Measurements from ENCODE around the gene BNIP3.
A peak's percentile ranks its signal among the peaks of the same experiment; 100 is the strongest.

The BNIP3 gene

DNA sequence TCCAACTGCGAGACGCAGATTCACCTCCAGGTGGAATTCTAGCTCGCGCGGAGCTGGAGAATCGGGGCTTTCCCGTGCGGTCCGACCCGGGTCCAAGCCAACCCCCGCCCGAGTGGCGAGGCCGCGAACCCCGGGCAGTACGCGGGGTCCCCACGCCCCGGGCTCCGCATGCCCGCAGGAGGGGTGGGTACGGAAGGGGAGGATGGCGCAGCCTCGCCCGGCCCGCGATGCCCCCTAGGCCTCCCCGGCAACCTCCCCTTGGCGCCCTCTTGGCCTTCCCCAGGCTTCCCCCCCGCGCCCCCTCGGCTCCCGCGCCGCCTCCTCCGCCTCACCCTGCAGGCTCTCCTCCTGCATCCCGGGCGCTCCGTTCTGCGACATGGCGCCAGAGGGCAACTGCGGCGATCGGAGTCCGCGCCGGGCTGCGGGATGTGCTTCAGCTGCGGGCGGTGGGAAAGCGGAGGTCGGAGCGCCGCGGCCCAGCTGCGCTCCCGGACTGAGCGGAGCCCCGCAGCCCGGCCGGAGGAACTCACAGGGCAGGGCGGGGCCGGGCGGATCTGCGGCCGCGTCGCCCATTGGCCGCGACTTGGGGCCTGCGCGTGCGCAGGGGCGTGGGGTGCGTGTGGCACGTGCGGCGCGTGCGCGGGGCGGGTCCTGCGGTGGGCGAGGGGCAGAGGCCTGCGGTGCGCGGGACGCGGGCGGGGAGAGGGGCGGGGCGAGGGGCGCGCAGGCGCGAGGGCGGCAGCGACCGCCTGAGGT lies at the start of gene BNIP3 (continued):
- TF ChIP-seq, protein P1, sequence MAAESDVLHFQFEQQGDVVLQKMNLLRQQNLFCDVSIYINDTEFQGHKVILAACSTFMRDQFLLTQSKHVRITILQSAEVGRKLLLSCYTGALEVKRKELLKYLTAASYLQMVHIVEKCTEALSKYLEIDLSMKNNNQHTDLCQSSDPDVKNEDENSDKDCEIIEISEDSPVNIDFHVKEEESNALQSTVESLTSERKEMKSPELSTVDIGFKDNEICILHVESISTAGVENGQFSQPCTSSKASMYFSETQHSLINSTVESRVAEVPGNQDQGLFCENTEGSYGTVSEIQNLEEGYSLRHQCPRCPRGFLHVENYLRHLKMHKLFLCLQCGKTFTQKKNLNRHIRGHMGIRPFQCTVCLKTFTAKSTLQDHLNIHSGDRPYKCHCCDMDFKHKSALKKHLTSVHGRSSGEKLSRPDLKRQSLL (tag by site-specific recombination; IDR thresholded peaks at IDR 0.05), result peak; percentile 39; the same call in 1 of the 2 replicates
- TF ChIP-seq, protein P2, sequence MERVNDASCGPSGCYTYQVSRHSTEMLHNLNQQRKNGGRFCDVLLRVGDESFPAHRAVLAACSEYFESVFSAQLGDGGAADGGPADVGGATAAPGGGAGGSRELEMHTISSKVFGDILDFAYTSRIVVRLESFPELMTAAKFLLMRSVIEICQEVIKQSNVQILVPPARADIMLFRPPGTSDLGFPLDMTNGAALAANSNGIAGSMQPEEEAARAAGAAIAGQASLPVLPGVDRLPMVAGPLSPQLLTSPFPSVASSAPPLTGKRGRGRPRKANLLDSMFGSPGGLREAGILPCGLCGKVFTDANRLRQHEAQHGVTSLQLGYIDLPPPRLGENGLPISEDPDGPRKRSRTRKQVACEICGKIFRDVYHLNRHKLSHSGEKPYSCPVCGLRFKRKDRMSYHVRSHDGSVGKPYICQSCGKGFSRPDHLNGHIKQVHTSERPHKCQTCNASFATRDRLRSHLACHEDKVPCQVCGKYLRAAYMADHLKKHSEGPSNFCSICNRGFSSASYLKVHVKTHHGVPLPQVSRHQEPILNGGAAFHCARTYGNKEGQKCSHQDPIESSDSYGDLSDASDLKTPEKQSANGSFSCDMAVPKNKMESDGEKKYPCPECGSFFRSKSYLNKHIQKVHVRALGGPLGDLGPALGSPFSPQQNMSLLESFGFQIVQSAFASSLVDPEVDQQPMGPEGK (tag by site-specific recombination; IDR thresholded peaks at IDR 0.05), result peak; percentile 63
- TF ChIP-seq, protein P3, sequence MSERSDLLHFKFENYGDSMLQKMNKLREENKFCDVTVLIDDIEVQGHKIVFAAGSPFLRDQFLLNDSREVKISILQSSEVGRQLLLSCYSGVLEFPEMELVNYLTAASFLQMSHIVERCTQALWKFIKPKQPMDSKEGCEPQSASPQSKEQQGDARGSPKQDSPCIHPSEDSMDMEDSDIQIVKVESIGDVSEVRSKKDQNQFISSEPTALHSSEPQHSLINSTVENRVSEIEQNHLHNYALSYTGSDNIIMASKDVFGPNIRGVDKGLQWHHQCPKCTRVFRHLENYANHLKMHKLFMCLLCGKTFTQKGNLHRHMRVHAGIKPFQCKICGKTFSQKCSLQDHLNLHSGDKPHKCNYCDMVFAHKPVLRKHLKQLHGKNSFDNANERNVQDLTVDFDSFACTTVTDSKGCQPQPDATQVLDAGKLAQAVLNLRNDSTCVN (tag by site-specific recombination; optimal IDR thresholded peaks at IDR 0.05), result peak; percentile 79
- 0 out of 2 replicates have a peak, but pooled peaks have one; percentile 26 for TF ChIP-seq ZNF843 (tag by site-specific recombination; IDR thresholded peaks at IDR 0.05)
- 0 out of 2 replicates have a peak, but pooled peaks have one; percentile 24 for TF ChIP-seq ZNF76 (tag by site-specific recombination; IDR thresholded peaks at IDR 0.05; ENCODE audit: borderline replicate concordance, low read depth)
- TF ChIP-seq ZNF623 (tag by site-specific recombination; IDR thresholded peaks at IDR 0.05), result no peak
- TF ChIP-seq HOXA7 (CRISPR knock-in tag; IDR thresholded peaks at IDR 0.05; ENCODE audit: borderline replicate concordance), result peak; percentile 84; the same call in 1 of the 2 replicates
- TF ChIP-seq, protein P4, sequence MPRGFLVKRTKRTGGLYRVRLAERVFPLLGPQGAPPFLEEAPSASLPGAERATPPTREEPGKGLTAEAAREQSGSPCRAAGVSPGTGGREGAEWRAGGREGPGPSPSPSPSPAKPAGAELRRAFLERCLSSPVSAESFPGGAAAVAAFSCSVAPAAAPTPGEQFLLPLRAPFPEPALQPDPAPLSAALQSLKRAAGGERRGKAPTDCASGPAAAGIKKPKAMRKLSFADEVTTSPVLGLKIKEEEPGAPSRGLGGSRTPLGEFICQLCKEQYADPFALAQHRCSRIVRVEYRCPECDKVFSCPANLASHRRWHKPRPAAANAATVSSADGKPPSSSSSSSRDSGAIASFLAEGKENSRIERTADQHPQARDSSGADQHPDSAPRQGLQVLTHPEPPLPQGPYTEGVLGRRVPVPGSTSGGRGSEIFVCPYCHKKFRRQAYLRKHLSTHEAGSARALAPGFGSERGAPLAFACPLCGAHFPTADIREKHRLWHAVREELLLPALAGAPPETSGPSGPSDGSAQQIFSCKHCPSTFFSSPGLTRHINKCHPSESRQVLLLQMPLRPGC (tag by site-specific recombination; IDR thresholded peaks at IDR 0.05), result no peak
- TF ChIP-seq ZNF660 (tag by site-specific recombination; IDR thresholded peaks at IDR 0.05), result peak; percentile 57; the same call in 1 of the 2 replicates
- TF ChIP-seq ZNF394 (tag by site-specific recombination; IDR thresholded peaks at IDR 0.05; ENCODE audit: borderline replicate concordance), result peak; percentile 19; the same call in 1 of the 2 replicates
- no peak for TF ChIP-seq ZNF549 (tag by site-specific recombination; IDR thresholded peaks at IDR 0.05)
- TF ChIP-seq, protein P5, sequence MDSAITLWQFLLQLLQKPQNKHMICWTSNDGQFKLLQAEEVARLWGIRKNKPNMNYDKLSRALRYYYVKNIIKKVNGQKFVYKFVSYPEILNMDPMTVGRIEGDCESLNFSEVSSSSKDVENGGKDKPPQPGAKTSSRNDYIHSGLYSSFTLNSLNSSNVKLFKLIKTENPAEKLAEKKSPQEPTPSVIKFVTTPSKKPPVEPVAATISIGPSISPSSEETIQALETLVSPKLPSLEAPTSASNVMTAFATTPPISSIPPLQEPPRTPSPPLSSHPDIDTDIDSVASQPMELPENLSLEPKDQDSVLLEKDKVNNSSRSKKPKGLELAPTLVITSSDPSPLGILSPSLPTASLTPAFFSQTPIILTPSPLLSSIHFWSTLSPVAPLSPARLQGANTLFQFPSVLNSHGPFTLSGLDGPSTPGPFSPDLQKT (IDR thresholded peaks at IDR 0.05; ENCODE audit: borderline replicate concordance, low read depth, low read length), result no peak
- peak; percentile 34; the same call in 1 of the 2 replicates for TF ChIP-seq ZXDB (tag by site-specific recombination; IDR thresholded peaks at IDR 0.05)
- TF ChIP-seq, protein P6, sequence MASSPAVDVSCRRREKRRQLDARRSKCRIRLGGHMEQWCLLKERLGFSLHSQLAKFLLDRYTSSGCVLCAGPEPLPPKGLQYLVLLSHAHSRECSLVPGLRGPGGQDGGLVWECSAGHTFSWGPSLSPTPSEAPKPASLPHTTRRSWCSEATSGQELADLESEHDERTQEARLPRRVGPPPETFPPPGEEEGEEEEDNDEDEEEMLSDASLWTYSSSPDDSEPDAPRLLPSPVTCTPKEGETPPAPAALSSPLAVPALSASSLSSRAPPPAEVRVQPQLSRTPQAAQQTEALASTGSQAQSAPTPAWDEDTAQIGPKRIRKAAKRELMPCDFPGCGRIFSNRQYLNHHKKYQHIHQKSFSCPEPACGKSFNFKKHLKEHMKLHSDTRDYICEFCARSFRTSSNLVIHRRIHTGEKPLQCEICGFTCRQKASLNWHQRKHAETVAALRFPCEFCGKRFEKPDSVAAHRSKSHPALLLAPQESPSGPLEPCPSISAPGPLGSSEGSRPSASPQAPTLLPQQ (tag by site-specific recombination; IDR thresholded peaks at IDR 0.05), result peak; percentile 49

DNA sequence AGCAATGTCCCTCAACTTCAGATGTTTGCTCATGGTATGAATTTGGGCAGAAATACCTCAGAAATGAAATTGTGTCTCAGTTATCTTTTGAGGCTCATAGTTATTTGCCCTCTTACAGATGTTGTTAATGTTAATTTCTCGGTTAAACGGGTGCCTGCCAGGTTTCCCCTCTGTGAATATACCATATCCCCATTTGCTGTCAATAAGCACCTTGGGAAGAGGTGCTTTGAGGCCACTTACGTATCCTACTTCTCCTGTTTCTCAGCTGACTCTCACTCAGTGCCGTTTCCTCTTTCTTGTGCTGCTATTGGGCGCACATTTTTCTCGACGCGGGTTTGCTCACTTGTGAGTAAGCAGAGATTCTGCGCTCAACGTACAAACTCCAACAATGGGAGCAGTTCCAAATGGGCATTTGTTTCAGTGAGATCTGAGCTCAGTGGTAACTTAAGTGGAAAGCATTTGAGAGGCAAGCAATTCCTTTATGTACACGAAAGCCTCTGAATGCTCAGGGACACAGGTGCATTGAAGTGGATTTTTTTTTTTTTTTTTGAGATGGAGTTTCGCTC lies 49.3 kb upstream of the BNIP3 start:
- no peaks in the 10 kb centered on the region for H3K4me1 ChIP-seq (ENCODE audit: control insufficient read depth, insufficient read depth, low read length)
- no peak overlapping the region for H3K4me3 ChIP-seq (ENCODE audit: low read depth, low read length)
- no peaks in the 10 kb centered on the region for H3K36me3 ChIP-seq (ENCODE audit: control insufficient read depth in 2 of 2, insufficient read depth in 1 of 2, low read length in 2 of 2)
- ChIA-PET CTCF (no interaction called here), POLR2A (no interaction called here)
- H3K27ac ChIP-seq (ENCODE audit: extremely low read depth, low read depth, low read length), result no peak overlapping the region
- no peak for TF ChIP-seq WT1 (tag by site-specific recombination; IDR thresholded peaks at IDR 0.05)
- TF ChIP-seq, protein P7, sequence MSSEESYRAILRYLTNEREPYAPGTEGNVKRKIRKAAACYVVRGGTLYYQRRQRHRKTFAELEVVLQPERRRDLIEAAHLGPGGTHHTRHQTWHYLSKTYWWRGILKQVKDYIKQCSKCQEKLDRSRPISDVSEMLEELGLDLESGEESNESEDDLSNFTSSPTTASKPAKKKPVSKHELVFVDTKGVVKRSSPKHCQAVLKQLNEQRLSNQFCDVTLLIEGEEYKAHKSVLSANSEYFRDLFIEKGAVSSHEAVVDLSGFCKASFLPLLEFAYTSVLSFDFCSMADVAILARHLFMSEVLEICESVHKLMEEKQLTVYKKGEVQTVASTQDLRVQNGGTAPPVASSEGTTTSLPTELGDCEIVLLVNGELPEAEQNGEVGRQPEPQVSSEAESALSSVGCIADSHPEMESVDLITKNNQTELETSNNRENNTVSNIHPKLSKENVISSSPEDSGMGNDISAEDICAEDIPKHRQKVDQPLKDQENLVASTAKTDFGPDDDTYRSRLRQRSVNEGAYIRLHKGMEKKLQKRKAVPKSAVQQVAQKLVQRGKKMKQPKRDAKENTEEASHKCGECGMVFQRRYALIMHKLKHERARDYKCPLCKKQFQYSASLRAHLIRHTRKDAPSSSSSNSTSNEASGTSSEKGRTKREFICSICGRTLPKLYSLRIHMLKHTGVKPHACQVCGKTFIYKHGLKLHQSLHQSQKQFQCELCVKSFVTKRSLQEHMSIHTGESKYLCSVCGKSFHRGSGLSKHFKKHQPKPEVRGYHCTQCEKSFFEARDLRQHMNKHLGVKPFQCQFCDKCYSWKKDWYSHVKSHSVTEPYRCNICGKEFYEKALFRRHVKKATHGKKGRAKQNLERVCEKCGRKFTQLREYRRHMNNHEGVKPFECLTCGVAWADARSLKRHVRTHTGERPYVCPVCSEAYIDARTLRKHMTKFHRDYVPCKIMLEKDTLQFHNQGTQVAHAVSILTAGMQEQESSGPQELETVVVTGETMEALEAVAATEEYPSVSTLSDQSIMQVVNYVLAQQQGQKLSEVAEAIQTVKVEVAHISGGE (tag by site-specific recombination; conservative IDR thresholded peaks at IDR 0.05; ENCODE audit: low read depth), result no peak
- TF ChIP-seq, protein P8, sequence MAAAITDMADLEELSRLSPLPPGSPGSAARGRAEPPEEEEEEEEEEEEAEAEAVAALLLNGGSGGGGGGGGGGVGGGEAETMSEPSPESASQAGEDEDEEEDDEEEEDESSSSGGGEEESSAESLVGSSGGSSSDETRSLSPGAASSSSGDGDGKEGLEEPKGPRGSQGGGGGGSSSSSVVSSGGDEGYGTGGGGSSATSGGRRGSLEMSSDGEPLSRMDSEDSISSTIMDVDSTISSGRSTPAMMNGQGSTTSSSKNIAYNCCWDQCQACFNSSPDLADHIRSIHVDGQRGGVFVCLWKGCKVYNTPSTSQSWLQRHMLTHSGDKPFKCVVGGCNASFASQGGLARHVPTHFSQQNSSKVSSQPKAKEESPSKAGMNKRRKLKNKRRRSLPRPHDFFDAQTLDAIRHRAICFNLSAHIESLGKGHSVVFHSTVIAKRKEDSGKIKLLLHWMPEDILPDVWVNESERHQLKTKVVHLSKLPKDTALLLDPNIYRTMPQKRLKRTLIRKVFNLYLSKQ (tag by site-specific recombination; IDR thresholded peaks at IDR 0.05; ENCODE audit: borderline replicate concordance), result no peak
- no peaks in the 10 kb centered on the region for H3K9me3 ChIP-seq (ENCODE audit: control insufficient read depth, insufficient read depth, low read depth, low read length)

Data from HEK293 (cell line).